Stimulated activated CD8-positive, alpha-beta memory T cell treated with anti-CD3 and anti-CD28 coated beads, Interleukin-15, amount 100 ng/mL, for 24 hours (primary cell): ENCODE results near the gene LSM2.
"Not testable (repeated sequence)": the region's sequence is repeated elsewhere in the genome, so short reads cannot be mapped to it uniquely, and the experiment has no call there.

ENCODE experiments used
- DNase-seq: peaks from one replicate; pipeline ENCODE4 v3.0.0-alpha.2; 2020; ENCODE audit warnings: low read depth

The LSM2 gene

GRCh38 chr6:31797588-31797987 is 9.2 kb downstream of the LSM2 start:
- no peak for DNase-seq

GRCh38 chr6:31796993-31797385 is 9.8 kb downstream of the LSM2 start:
- no peak for DNase-seq

- peak; percentile 55 for DNase-seq
Measured at GRCh38 chr6:31795616-31796298, 11.0 kb downstream of the LSM2 start, which contains the start of gene VARS1. VARS1 (minus strand) TSS chr6:31795752; CDS start chr6:31795217, 535 bp downstream.

GRCh38 chr6:31794866-31795615 is 11.7 kb downstream of the LSM2 start:
- DNase-seq = no peak

- no peak for DNase-seq
Measured at GRCh38 chr6:31794294-31794865, 12.4 kb downstream of the LSM2 start.

- not testable (repeated sequence) for DNase-seq
Measured at GRCh38 chr6:31793927-31794245, 12.9 kb downstream of the LSM2 start.

GRCh38 chr6:31792761-31793171 is 14.0 kb downstream of the LSM2 start:
- no peak for DNase-seq

GRCh38 chr6:31792090-31792374 is 14.7 kb downstream of the LSM2 start:
- no peak for DNase-seq

GRCh38 chr6:31791324-31792089 is 15.3 kb downstream of the LSM2 start:
- DNase-seq = no peak

- DNase-seq = no peak
Measured at GRCh38 chr6:31785475-31785874, 21.3 kb downstream of the LSM2 start.

- DNase-seq = no peak
Measured at GRCh38 chr6:31784098-31784925, 22.5 kb downstream of the LSM2 start.

GRCh38 chr6:31782126-31782855 is 24.5 kb downstream of the LSM2 start:
- no peak for DNase-seq

- no peak for DNase-seq
Measured at GRCh38 chr6:31781244-31782125, 25.3 kb downstream of the LSM2 start.

GRCh38 chr6:31780507-31781243 is 26.1 kb downstream of the LSM2 start:
- no peak for DNase-seq

- DNase-seq = no peak
Measured at GRCh38 chr6:31779908-31780307, 26.9 kb downstream of the LSM2 start.

- DNase-seq = no peak
Measured at GRCh38 chr6:31778999-31779885, 27.5 kb downstream of the LSM2 start.

- no peak for DNase-seq
Measured at GRCh38 chr6:31778193-31778592, 28.6 kb downstream of the LSM2 start.

GRCh38 chr6:31777667-31778050 is 29.1 kb downstream of the LSM2 start:
- DNase-seq = no peak
